ENCODE data around the gene ARHGAP42. TPM values are rescaled to one million over a fixed set of nuclear protein-coding genes. Genes with fewer than 3 reads are reported as not detected.

ARHGAP42 gene
- total and polyA plus RNA-seq, 5 donors from 2014 or later, result not detected

- H3K4me3 ChIP-seq (ENCODE audit: low read depth, low read length), result no peak overlapping the region
- Mint-ChIP-seq H3K4me3 (no peak overlapping the region), H3K36me3 (no peaks in the 10 kb centered on the region), H3K4me1 (no peaks in the 10 kb centered on the region), H3K9me3 (peaks cover 0 to 9% (median 3%) of the 10 kb centered on the region in 7 donors), H3K27ac (no peak overlapping the region), H3K27me3 (no peaks in the 10 kb centered on the region)
- H3K27me3 ChIP-seq (ENCODE audit: control insufficient read depth, insufficient read depth, low read length), result no peaks in the 10 kb centered on the region
- no peaks in the 10 kb centered on the region for H3K9me3 ChIP-seq (ENCODE audit: control insufficient read depth in 2 of 2, low read length in 2 of 2)
- no peak for ATAC-seq (ENCODE audit: low read depth in 2 of 2)
- H3K27ac ChIP-seq (ENCODE audit: insufficient read depth, low read length, poor library complexity, severe bottlenecking), result no peak overlapping the region
- no peaks in the 10 kb centered on the region for H3K36me3 ChIP-seq (ENCODE audit: control insufficient read depth, insufficient read depth, low read length)
- no peak for DNase-seq
- H3K4me1 ChIP-seq (ENCODE audit: control insufficient read depth, insufficient read depth, low read length, poor library complexity, severe bottlenecking), result no peaks in the 10 kb centered on the region
Measured at GRCh38 chr11:100949443-100949842, 262.4 kb downstream of the ARHGAP42 start.

GRCh38 chr11:100955318-100955717 is 268.2 kb downstream of the ARHGAP42 start:
- DNase-seq (no peak), ATAC-seq (ENCODE audit: low read depth in 2 of 2) (no peak)
- H3K27me3 ChIP-seq (ENCODE audit: control insufficient read depth, insufficient read depth, low read length), result no peaks in the 10 kb centered on the region
- no peaks in the 10 kb centered on the region for H3K9me3 ChIP-seq (ENCODE audit: control insufficient read depth in 2 of 2, low read length in 2 of 2)
- Mint-ChIP-seq H3K27ac (no peak overlapping the region), H3K36me3 (no peaks in the 10 kb centered on the region), H3K4me1 (no peaks in the 10 kb centered on the region), H3K27me3 (no peaks in the 10 kb centered on the region), H3K4me3 (no peak overlapping the region), H3K9me3 (peaks cover 0 to 7% (median 3%) of the 10 kb centered on the region in 7 donors)
- no peaks in the 10 kb centered on the region for H3K4me1 ChIP-seq (ENCODE audit: control insufficient read depth, insufficient read depth, low read length, poor library complexity, severe bottlenecking)
- no peaks in the 10 kb centered on the region for H3K36me3 ChIP-seq (ENCODE audit: control insufficient read depth, insufficient read depth, low read length)
- no peak overlapping the region for H3K27ac ChIP-seq (ENCODE audit: insufficient read depth, low read length, poor library complexity, severe bottlenecking)
- no peak overlapping the region for H3K4me3 ChIP-seq (ENCODE audit: low read depth, low read length)

- DNase-seq (no peak), ATAC-seq (ENCODE audit: low read depth in 2 of 2) (no peak)
- Mint-ChIP-seq H3K27ac (no peak overlapping the region), H3K9me3 (peaks cover 0 to 7% (median 3%) of the 10 kb centered on the region in 7 donors), H3K36me3 (no peaks in the 10 kb centered on the region), H3K27me3 (no peaks in the 10 kb centered on the region), H3K4me1 (no peaks in the 10 kb centered on the region), H3K4me3 (no peak overlapping the region)
- H3K4me1 ChIP-seq (ENCODE audit: control insufficient read depth, insufficient read depth, low read length, poor library complexity, severe bottlenecking), result no peaks in the 10 kb centered on the region
- H3K4me3 ChIP-seq (ENCODE audit: low read depth, low read length), result no peak overlapping the region
- no peak overlapping the region for H3K27ac ChIP-seq (ENCODE audit: insufficient read depth, low read length, poor library complexity, severe bottlenecking)
- no peaks in the 10 kb centered on the region for H3K9me3 ChIP-seq (ENCODE audit: control insufficient read depth in 2 of 2, low read length in 2 of 2)
- H3K36me3 ChIP-seq (ENCODE audit: control insufficient read depth, insufficient read depth, low read length), result no peaks in the 10 kb centered on the region
- H3K27me3 ChIP-seq (ENCODE audit: control insufficient read depth, insufficient read depth, low read length), result no peaks in the 10 kb centered on the region
Measured at GRCh38 chr11:100956351-100956750, 269.3 kb downstream of the ARHGAP42 start.

GRCh38 chr11:100957499-100957898 is 270.4 kb downstream of the ARHGAP42 start:
- ATAC-seq (ENCODE audit: low read depth in 2 of 2), result no peak
- Mint-ChIP-seq H3K36me3 (no peaks in the 10 kb centered on the region), H3K4me3 (no peak overlapping the region), H3K9me3 (peaks cover 0 to 7% (median 4%) of the 10 kb centered on the region in 7 donors), H3K27ac (no peak overlapping the region), H3K4me1 (no peaks in the 10 kb centered on the region), H3K27me3 (no peaks in the 10 kb centered on the region)
- DNase-seq, result no peak
- no peak overlapping the region for H3K27ac ChIP-seq (ENCODE audit: insufficient read depth, low read length, poor library complexity, severe bottlenecking)
- H3K27me3 ChIP-seq (ENCODE audit: control insufficient read depth, insufficient read depth, low read length), result no peaks in the 10 kb centered on the region
- H3K36me3 ChIP-seq (ENCODE audit: control insufficient read depth, insufficient read depth, low read length), result no peaks in the 10 kb centered on the region
- H3K4me3 ChIP-seq (ENCODE audit: low read depth, low read length), result no peak overlapping the region
- H3K9me3 ChIP-seq (ENCODE audit: control insufficient read depth in 2 of 2, low read length in 2 of 2), result no peaks in the 10 kb centered on the region
- no peaks in the 10 kb centered on the region for H3K4me1 ChIP-seq (ENCODE audit: control insufficient read depth, insufficient read depth, low read length, poor library complexity, severe bottlenecking)

GRCh38 chr11:100961633-100962032 is 274.5 kb downstream of the ARHGAP42 start:
- no peak for ATAC-seq (ENCODE audit: low read depth in 2 of 2)
- Histone ChIP-seq H3K27me3 (ENCODE audit: control insufficient read depth, insufficient read depth, low read length) (no peaks in the 10 kb centered on the region), H3K4me3 (ENCODE audit: low read depth, low read length) (no peak overlapping the region), H3K9me3 (ENCODE audit: control insufficient read depth in 2 of 2, low read length in 2 of 2) (no peaks in the 10 kb centered on the region), H3K36me3 (ENCODE audit: control insufficient read depth, insufficient read depth, low read length) (no peaks in the 10 kb centered on the region), H3K27ac (ENCODE audit: insufficient read depth, low read length, poor library complexity, severe bottlenecking) (no peak overlapping the region), H3K4me1 (ENCODE audit: control insufficient read depth, insufficient read depth, low read length, poor library complexity, severe bottlenecking) (no peaks in the 10 kb centered on the region)
- no peak for DNase-seq
- no peaks in the 10 kb centered on the region for H3K4me1 Mint-ChIP-seq
- no peaks in the 10 kb centered on the region for H3K27me3 Mint-ChIP-seq
- no peak overlapping the region for H3K4me3 Mint-ChIP-seq
- H3K9me3 Mint-ChIP-seq, result peaks cover 0 to 5% (median 2%) of the 10 kb centered on the region in 7 donors
- no peaks in the 10 kb centered on the region for H3K36me3 Mint-ChIP-seq
- H3K27ac Mint-ChIP-seq, result no peak overlapping the region

DNA sequence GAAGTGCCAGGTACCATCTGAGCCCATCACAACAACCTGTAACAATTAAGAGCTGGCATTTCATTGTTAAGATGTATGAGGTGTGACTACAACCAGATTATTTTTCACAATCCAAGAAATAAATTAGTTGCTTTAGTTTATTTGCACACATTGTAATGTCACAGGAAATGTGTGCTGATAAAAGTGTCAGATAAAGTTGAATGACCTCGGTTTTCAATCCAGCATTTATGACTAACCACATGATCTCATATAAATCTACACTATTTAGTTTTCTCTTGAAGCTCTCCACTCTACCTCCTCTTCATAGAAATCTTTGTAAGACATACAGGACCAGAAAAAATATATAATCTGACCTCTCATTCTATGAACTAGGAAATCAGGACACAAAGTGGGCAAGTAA is 276.3 kb downstream of the ARHGAP42 start:
- no peaks in the 10 kb centered on the region for H3K36me3 ChIP-seq (ENCODE audit: control insufficient read depth, insufficient read depth, low read length)
- peaks cover 0 to 12% (median 2%) of the 10 kb centered on the region in 7 donors for H3K9me3 Mint-ChIP-seq
- H3K36me3 Mint-ChIP-seq, result no peaks in the 10 kb centered on the region
- no peak overlapping the region for H3K4me3 Mint-ChIP-seq
- H3K27ac Mint-ChIP-seq, result no peak overlapping the region
- no peaks in the 10 kb centered on the region for H3K4me1 ChIP-seq (ENCODE audit: control insufficient read depth, insufficient read depth, low read length, poor library complexity, severe bottlenecking)
- ATAC-seq (ENCODE audit: low read depth in 2 of 2) (no peak), DNase-seq (no peak)
- no peak overlapping the region for H3K4me3 ChIP-seq (ENCODE audit: low read depth, low read length)
- H3K27ac ChIP-seq (ENCODE audit: insufficient read depth, low read length, poor library complexity, severe bottlenecking), result no peak overlapping the region
- H3K4me1 Mint-ChIP-seq, result no peaks in the 10 kb centered on the region
- no peaks in the 10 kb centered on the region for H3K27me3 Mint-ChIP-seq
- H3K27me3 ChIP-seq (ENCODE audit: control insufficient read depth, insufficient read depth, low read length), result no peaks in the 10 kb centered on the region
- H3K9me3 ChIP-seq (ENCODE audit: control insufficient read depth in 2 of 2, low read length in 2 of 2), result no peaks in the 10 kb centered on the region

GRCh38 chr11:100964435-100964834 is 277.3 kb downstream of the ARHGAP42 start:
- H3K9me3 ChIP-seq (ENCODE audit: control insufficient read depth in 2 of 2, low read length in 2 of 2), result no peaks in the 10 kb centered on the region
- no peaks in the 10 kb centered on the region for H3K4me1 ChIP-seq (ENCODE audit: control insufficient read depth, insufficient read depth, low read length, poor library complexity, severe bottlenecking)
- Mint-ChIP-seq H3K9me3 (peaks cover 0 to 19% (median 3%) of the 10 kb centered on the region in 7 donors), H3K27me3 (no peaks in the 10 kb centered on the region), H3K36me3 (no peaks in the 10 kb centered on the region), H3K27ac (no peak overlapping the region), H3K4me1 (no peaks in the 10 kb centered on the region), H3K4me3 (no peak overlapping the region)
- H3K36me3 ChIP-seq (ENCODE audit: control insufficient read depth, insufficient read depth, low read length), result no peaks in the 10 kb centered on the region
- no peak for ATAC-seq (ENCODE audit: low read depth in 2 of 2)
- no peaks in the 10 kb centered on the region for H3K27me3 ChIP-seq (ENCODE audit: control insufficient read depth, insufficient read depth, low read length)
- no peak overlapping the region for H3K4me3 ChIP-seq (ENCODE audit: low read depth, low read length)
- H3K27ac ChIP-seq (ENCODE audit: insufficient read depth, low read length, poor library complexity, severe bottlenecking), result no peak overlapping the region
- DNase-seq, result no peak

GRCh38 chr11:100965346-100965745 is 278.3 kb downstream of the ARHGAP42 start:
- no peak overlapping the region for H3K27ac ChIP-seq (ENCODE audit: insufficient read depth, low read length, poor library complexity, severe bottlenecking)
- no peaks in the 10 kb centered on the region for H3K36me3 ChIP-seq (ENCODE audit: control insufficient read depth, insufficient read depth, low read length)
- no peaks in the 10 kb centered on the region for H3K27me3 ChIP-seq (ENCODE audit: control insufficient read depth, insufficient read depth, low read length)
- H3K9me3 Mint-ChIP-seq, result peaks cover 0 to 26% (median 3%) of the 10 kb centered on the region in 7 donors
- H3K27ac Mint-ChIP-seq, result no peak overlapping the region
- no peak overlapping the region for H3K4me3 Mint-ChIP-seq
- no peak overlapping the region for H3K4me3 ChIP-seq (ENCODE audit: low read depth, low read length)
- no peaks in the 10 kb centered on the region for H3K4me1 Mint-ChIP-seq
- ATAC-seq (ENCODE audit: low read depth in 2 of 2), result no peak
- no peaks in the 10 kb centered on the region for H3K4me1 ChIP-seq (ENCODE audit: control insufficient read depth, insufficient read depth, low read length, poor library complexity, severe bottlenecking)
- H3K27me3 Mint-ChIP-seq, result no peaks in the 10 kb centered on the region
- H3K9me3 ChIP-seq (ENCODE audit: control insufficient read depth in 2 of 2, low read length in 2 of 2), result no peaks in the 10 kb centered on the region
- no peaks in the 10 kb centered on the region for H3K36me3 Mint-ChIP-seq
- no peak for DNase-seq
